ENCODE results near the gene WNT8A. TPM values are rescaled to one million over a fixed set of nuclear protein-coding genes. Genes with fewer than 3 reads are reported as not detected.
"Not testable (repeated sequence)": the region's sequence is repeated elsewhere in the genome, so short reads cannot be mapped to it uniquely, and the experiment has no call there.

WNT8A gene
- total RNA-seq, 1 experiment from 2014 or later: not detected

DNA sequence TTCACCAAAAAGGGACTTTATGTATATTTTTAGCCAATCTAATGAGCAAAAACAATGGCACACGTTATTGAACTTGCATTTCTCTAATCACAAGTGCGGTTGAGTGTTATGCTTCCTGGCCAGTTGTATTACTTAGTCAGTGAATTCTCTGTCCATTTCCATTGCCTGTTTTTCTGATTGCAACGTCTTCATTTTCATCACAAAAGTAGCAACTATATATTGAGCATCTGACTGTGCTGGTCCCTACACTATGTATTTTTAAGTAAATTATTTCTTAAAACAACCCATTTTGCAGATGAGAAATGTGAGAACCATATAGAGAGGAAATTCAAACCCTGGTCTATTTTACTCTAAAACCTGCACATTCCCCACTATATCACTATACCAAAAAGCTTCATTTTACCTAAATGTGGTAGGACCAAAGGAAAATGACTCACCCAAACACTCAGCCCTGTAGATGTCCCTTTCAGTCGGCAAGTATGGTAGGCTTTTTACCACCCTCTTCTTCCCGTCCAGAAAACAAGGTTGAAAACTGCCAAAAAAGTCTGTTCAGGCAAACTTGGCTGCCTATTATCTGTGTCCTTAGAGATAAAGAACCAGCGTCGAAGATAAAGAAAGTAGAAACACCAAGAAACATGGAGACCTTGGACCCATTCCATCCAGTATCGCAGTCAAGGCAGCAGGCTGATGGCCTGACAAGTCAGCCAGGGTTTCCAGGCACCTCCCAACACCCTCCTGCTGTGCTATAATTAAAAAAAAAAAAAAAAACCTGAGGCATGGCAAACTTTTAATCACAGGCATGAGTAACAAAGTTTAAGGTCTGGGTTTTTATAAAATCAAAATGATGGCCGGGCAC, 32.2 kb upstream of the WNT8A start:
- POLR2A ChIA-PET: no interaction called here
- Histone ChIP-seq H3K4me1 (no peaks in the 10 kb centered on the region), H3K27me3 (replicated peaks; ENCODE audit: control insufficient read depth, insufficient read depth, low read length) (no peaks in the 10 kb centered on the region), H3K9me3 (no peaks in the 10 kb centered on the region), H3K36me3 (ENCODE audit: control insufficient read depth, insufficient read depth, low read length) (no peaks in the 10 kb centered on the region), H3K4me3 (ENCODE audit: low read depth, low read length) (no peak overlapping the region)
- Mint-ChIP-seq H3K36me3 (ENCODE audit: insufficient read depth, unreplicated experiment) (no peaks in the 10 kb centered on the region), H3K27me3 (ENCODE audit: insufficient read depth, unreplicated experiment) (no peaks in the 10 kb centered on the region), H3K4me3 (ENCODE audit: unreplicated experiment) (no peak overlapping the region), H3K9me3 (ENCODE audit: unreplicated experiment) (no peaks in the 10 kb centered on the region), H3K27ac (ENCODE audit: unreplicated experiment) (no peak overlapping the region), H3K4me1 (ENCODE audit: low read depth, unreplicated experiment) (peaks cover 11% of the 10 kb centered on the region)
- TF ChIP-seq, protein P1, sequence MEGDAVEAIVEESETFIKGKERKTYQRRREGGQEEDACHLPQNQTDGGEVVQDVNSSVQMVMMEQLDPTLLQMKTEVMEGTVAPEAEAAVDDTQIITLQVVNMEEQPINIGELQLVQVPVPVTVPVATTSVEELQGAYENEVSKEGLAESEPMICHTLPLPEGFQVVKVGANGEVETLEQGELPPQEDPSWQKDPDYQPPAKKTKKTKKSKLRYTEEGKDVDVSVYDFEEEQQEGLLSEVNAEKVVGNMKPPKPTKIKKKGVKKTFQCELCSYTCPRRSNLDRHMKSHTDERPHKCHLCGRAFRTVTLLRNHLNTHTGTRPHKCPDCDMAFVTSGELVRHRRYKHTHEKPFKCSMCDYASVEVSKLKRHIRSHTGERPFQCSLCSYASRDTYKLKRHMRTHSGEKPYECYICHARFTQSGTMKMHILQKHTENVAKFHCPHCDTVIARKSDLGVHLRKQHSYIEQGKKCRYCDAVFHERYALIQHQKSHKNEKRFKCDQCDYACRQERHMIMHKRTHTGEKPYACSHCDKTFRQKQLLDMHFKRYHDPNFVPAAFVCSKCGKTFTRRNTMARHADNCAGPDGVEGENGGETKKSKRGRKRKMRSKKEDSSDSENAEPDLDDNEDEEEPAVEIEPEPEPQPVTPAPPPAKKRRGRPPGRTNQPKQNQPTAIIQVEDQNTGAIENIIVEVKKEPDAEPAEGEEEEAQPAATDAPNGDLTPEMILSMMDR (IDR thresholded peaks at IDR 0.05; ENCODE audit: insufficient read depth in 1 of 2, low read depth in 1 of 2, low read length in 1 of 2, severe bottlenecking in 1 of 2, unreplicated experiment in 1 of 2): no peak
- no TSS peak for BruUV-seq (replicated peaks)
- CTCF ChIA-PET: no interaction called here
- no peak for DNase-seq
- intact Hi-C loops (cut with micrococcal nuclease; ENCODE audit: unreplicated experiment): no loop called here

DNA sequence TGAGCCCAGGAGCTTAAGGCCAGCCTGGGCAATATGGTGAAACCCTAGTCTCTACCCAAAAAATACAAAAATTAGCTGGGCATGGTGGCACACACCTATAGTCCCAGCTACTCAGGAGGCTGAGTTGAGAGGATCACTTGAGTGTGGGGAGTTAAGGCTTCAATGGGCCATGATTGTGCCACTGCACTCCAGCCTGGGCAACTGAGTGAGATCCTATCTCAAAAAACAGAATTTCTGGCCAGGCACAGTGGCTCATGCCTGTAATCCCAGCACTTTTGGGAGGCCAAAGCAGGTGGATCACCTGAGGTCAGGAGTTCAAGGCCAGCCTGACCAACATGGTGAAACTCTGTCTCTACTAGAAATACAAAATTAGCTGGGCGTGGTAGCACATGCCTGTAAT, 31.1 kb upstream of the WNT8A start:
- H3K36me3 Mint-ChIP-seq (ENCODE audit: insufficient read depth, unreplicated experiment); CTCF ChIA-PET; H3K27ac Mint-ChIP-seq (ENCODE audit: unreplicated experiment); H3K27me3 Mint-ChIP-seq (ENCODE audit: insufficient read depth, unreplicated experiment); BruUV-seq (replicated peaks); H3K9me3 ChIP-seq; H3K9me3 Mint-ChIP-seq (ENCODE audit: unreplicated experiment); intact Hi-C loops (cut with micrococcal nuclease; ENCODE audit: unreplicated experiment); H3K4me3 ChIP-seq (ENCODE audit: low read depth, low read length); POLR2A ChIA-PET; H3K4me3 Mint-ChIP-seq (ENCODE audit: unreplicated experiment); H3K36me3 ChIP-seq (ENCODE audit: control insufficient read depth, insufficient read depth, low read length); DNase-seq; H3K4me1 ChIP-seq; H3K27me3 ChIP-seq (replicated peaks; ENCODE audit: control insufficient read depth, insufficient read depth, low read length): not testable (repeated sequence)
- peaks cover 11% of the 10 kb centered on the region for H3K4me1 Mint-ChIP-seq (ENCODE audit: low read depth, unreplicated experiment)

DNA sequence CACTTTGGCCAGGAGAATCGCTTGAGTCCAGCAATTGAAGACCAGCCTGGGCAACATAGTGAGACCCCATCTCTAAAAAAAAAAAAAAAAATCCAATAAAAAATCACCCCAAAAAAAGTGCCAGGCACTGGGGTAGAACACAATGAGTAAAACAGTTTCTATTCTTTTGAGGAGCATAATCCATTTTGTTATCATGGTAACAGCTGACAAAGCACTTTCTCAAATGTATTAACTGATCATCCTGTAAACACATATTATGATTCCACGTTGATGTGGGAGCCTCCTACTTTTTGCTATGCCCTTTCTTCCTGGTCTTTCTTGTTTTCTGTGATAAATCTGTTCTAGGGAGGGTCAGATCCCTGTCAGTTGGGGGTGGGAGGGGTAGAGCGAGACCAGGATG, 30.3 kb upstream of the WNT8A start:
- Mint-ChIP-seq H3K9me3 (ENCODE audit: unreplicated experiment) (no peaks in the 10 kb centered on the region), H3K4me3 (ENCODE audit: unreplicated experiment) (no peak overlapping the region), H3K27me3 (ENCODE audit: insufficient read depth, unreplicated experiment) (no peaks in the 10 kb centered on the region), H3K27ac (ENCODE audit: unreplicated experiment) (no peak overlapping the region), H3K4me1 (ENCODE audit: low read depth, unreplicated experiment) (peaks cover 11% of the 10 kb centered on the region), H3K36me3 (ENCODE audit: insufficient read depth, unreplicated experiment) (no peaks in the 10 kb centered on the region)
- ChIA-PET CTCF (interaction anchor here (0.5 to 1.0 kb wide), 3 partner anchors 11 to 35 kb away, joined by 3 to 4 read pairs (median 3); no protein-coding TSS in a partner anchor), POLR2A (no interaction called here)
- intact Hi-C loops (cut with micrococcal nuclease; ENCODE audit: unreplicated experiment): no loop called here
- no peaks in the 10 kb centered on the region for H3K4me1 ChIP-seq
- TF ChIP-seq, protein P1 (IDR thresholded peaks at IDR 0.05; ENCODE audit: insufficient read depth in 1 of 2, low read depth in 1 of 2, low read length in 1 of 2, severe bottlenecking in 1 of 2, unreplicated experiment in 1 of 2): no peak
- H3K36me3 ChIP-seq (ENCODE audit: control insufficient read depth, insufficient read depth, low read length): no peaks in the 10 kb centered on the region
- no peak overlapping the region for H3K4me3 ChIP-seq (ENCODE audit: low read depth, low read length)
- H3K27me3 ChIP-seq (replicated peaks; ENCODE audit: control insufficient read depth, insufficient read depth, low read length): no peaks in the 10 kb centered on the region
- BruUV-seq (replicated peaks): no TSS peak
- no peaks in the 10 kb centered on the region for H3K9me3 ChIP-seq
- no peak for DNase-seq
